NB4 (cell line): ENCODE data around the gene MRPL36.

Source experiments
- DNase-seq: peaks from one replicate; pipeline ENCODE4 v3.0.0; 2010; ENCODE audit warnings: low read depth
- H3K4me3 ChIP-seq: one replicate; pipeline ENCODE4 v1.5.1; 2011; ENCODE audit warnings: mild to moderate bottlenecking, low read depth, low read length, moderate library complexity
- CTCF ChIP-seq: IDR thresholded peaks from one replicate; pipeline ENCODE4 v1.5.1; 2012; ENCODE audit warnings: low read depth, low read length
- MAX ChIP-seq: IDR thresholded peaks from 2 replicates; pipeline ENCODE4 v1.6.1; 2011; ENCODE audit warnings: low read depth, low read length
- MYC ChIP-seq: IDR thresholded peaks from 2 replicates; pipeline ENCODE4 v1.6.1; 2011; ENCODE audit warnings: low read depth, low read length
- POLR2A ChIP-seq: IDR thresholded peaks from 2 replicates; pipeline ENCODE4 v1.6.1; 2011; ENCODE audit warnings: mild to moderate bottlenecking; ENCODE audit not compliant: insufficient read length; ENCODE audit errors: extremely low read depth

Gene MRPL36

GRCh38 chr5:1824109-1824821, 24.6 kb upstream of the MRPL36 start:
- DNase-seq = no peak
- peak; percentile 13 for TF ChIP-seq CTCF
- TF ChIP-seq MYC = no peak
- TF ChIP-seq POLR2A = no peak
- no peak for TF ChIP-seq MAX
- no peak overlapping the region for H3K4me3 ChIP-seq

- no peak for TF ChIP-seq CTCF
- TF ChIP-seq MYC = no peak
- TF ChIP-seq POLR2A = no peak
- no peak for TF ChIP-seq MAX
- no peak for DNase-seq
Observed at GRCh38 chr5:1823381-1824034, 23.9 kb upstream of the MRPL36 start.

GRCh38 chr5:1821862-1822261, 22.2 kb upstream of the MRPL36 start:
- H3K4me3 ChIP-seq = no peak overlapping the region
- DNase-seq = no peak
- TF ChIP-seq MYC = no peak
- no peak for TF ChIP-seq POLR2A
- TF ChIP-seq CTCF = no peak
- no peak for TF ChIP-seq MAX

More at GRCh38 chr5:1823381-1824034, 23.9 kb upstream of the MRPL36 start:
- H3K4me3 ChIP-seq = no peak overlapping the region

GRCh38 chr5:1820926-1821325, 21.3 kb upstream of the MRPL36 start:
- no peak for DNase-seq
- TF ChIP-seq CTCF (no peak), POLR2A (no peak), MAX (no peak), MYC (no peak)
- no peak overlapping the region for H3K4me3 ChIP-seq

- TF ChIP-seq CTCF = no peak
- TF ChIP-seq POLR2A = no peak
- TF ChIP-seq MYC = no peak
- no peak for TF ChIP-seq MAX
- H3K4me3 ChIP-seq = no peak overlapping the region
- no peak for DNase-seq
Observed at GRCh38 chr5:1820381-1820780, 20.7 kb upstream of the MRPL36 start.
